ENCODE results near the gene SLC17A9.

SLC17A9 gene

GRCh38 chr20:62933966-62934365 is 18.5 kb upstream of the SLC17A9 start:
- H3K4me3 ChIP-seq (ENCODE audit: low read depth, low read length), result no peak overlapping the region
- no peak for TF ChIP-seq CTCF (conservative IDR thresholded peaks at IDR 0.05; ENCODE audit: low read depth, low read length)
- no peak for DNase-seq (ENCODE audit: low read depth)

GRCh38 chr20:62935204-62935967 is 17.1 kb upstream of the SLC17A9 start:
- DNase-seq (ENCODE audit: low read depth), result no peak
- no peak for TF ChIP-seq CTCF (conservative IDR thresholded peaks at IDR 0.05; ENCODE audit: low read depth, low read length)
- no peak overlapping the region for H3K4me3 ChIP-seq (ENCODE audit: low read depth, low read length)

- DNase-seq (ENCODE audit: low read depth), result no peak
- no peak overlapping the region for H3K4me3 ChIP-seq (ENCODE audit: low read depth, low read length)
- no peak for TF ChIP-seq CTCF (conservative IDR thresholded peaks at IDR 0.05; ENCODE audit: low read depth, low read length)
Observed at GRCh38 chr20:62935968-62936585, 16.4 kb upstream of the SLC17A9 start.

- peak; percentile 98 for DNase-seq (ENCODE audit: low read depth)
- no peak for TF ChIP-seq CTCF (conservative IDR thresholded peaks at IDR 0.05; ENCODE audit: low read depth, low read length)
Observed at GRCh38 chr20:62937268-62938104, 15.0 kb upstream of the SLC17A9 start.

DNA sequence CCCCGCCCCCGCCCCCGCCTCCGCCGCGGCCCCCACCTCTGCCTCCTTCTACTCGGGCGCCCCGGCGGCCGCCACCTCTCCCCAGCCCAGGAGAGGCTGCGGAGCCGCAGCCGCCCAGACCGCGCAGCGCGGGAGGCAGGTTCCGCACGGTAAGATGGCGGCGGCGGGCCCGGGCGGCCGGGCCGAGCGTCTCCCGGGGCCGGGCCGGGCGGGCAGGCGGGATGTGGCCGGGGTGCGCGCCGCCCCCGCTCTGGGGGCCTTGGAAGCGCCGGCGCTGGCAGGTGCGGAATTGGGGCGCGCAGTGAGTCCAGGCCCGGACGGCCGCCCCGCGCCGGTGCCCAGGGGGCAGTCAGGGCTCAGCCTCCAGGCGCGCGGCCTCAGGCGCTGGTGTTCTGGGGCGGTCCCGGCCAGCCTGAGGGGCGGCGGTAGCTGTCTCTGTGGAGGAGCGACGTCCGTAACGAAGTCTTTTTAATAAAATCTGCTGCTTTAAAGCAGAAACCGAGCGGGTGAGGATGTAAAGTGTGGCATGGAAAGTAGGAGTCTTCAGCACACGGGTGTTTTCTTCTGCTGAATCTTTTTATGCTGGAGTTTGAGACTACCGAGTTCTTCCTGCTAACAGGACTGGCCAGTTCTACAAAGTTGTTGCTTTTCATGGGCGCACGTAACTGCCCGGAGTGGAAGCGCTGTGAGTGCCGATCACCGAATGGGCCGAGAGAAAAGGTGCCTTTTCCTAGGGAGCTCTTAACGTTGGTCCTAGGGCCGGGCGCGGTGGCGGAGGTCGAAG is 14.2 kb upstream of the SLC17A9 start, which contains the start of gene GID8:
Gene GID8, plus strand, starts transcription at position 43 of the 784 bp plus-strand sequence. CDS start 3,356 bp downstream, outside the sequence.
- TF ChIP-seq CTCF (conservative IDR thresholded peaks at IDR 0.05; ENCODE audit: low read depth, low read length), result no peak
- peak; percentile 62 for DNase-seq (ENCODE audit: low read depth)
- H3K4me3 ChIP-seq (ENCODE audit: low read depth, low read length), result peak within 1 kb of the TSS; percentile 93

More at GRCh38 chr20:62937268-62938104, 15.0 kb upstream of the SLC17A9 start:
- H3K4me3 ChIP-seq (ENCODE audit: low read depth, low read length), result peak overlapping the region; percentile 93

DNA sequence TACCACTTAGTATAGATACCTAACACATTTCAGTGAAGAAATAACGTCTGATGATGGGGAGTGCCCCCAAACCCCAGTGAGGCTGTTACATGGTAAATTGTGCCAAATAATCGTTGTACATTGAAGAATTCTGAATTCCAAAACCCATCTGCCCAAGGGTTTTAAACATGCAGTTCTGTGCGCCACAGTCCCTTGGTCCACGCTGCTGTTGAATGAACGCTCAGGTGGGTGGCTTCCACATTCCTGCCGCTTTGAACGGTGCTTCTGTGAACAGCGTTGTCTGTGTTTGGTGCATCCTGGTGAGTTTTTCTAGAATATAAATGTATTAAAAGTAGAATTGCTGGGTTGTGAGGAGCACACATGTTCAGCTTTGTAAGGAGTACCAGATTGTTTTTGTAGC is 11.6 kb upstream of the SLC17A9 start:
- no peak overlapping the region for H3K4me3 ChIP-seq (ENCODE audit: low read depth, low read length)
- DNase-seq (ENCODE audit: low read depth), result no peak
- no peak for TF ChIP-seq CTCF (conservative IDR thresholded peaks at IDR 0.05; ENCODE audit: low read depth, low read length)

Measured in choroid plexus epithelial cell (primary cell).